NOMO-1 treated with dmso at 0.1 percent for 144 hours (cell line): ENCODE results near the gene ANP32E.
"Not testable (repeated sequence)": the region's sequence is repeated elsewhere in the genome, so short reads cannot be mapped to it uniquely, and the experiment has no call there.

ENCODE experiments used
- DNase-seq: peaks from one replicate; lab custom pipeline; 2025; ENCODE audit not compliant: unreplicated experiment; lab: John Stamatoyannopoulos, UW

ANP32E gene

DNA sequence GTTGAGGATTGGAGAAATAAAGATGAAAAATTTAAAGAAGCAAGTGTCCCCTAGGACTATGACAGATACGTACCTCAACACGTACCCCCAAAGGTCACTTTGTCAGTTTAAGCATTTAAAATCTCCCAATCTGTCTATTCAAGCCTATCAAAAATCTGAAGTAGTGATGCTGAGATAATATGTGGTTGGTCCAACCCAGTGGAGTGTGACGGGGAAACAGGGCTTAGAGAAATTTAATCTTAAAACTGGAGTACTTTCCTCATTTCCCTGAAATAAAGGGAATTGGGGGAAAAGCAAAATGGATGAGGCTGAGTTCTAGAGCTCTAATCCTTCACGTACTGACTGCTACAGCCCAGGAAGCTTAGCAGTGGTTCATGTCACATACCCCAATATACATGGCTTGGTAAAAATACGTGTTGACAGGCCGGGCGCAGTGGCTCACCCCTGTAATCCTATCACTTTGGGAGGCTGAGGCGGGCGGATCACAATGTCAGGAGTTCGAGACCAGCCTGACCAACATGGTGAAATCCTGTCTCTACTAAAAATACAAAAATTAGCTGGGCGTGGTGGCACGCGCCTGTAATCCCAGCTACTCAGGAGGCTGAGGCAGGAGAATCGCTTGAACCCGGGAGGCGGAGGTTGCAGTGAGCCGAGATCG lies 21.7 kb downstream of the ANP32E start:
- not testable (repeated sequence) for DNase-seq

GRCh38 chr1:150213170-150214098 lies 22.5 kb downstream of the ANP32E start:
- DNase-seq = peak; percentile 99

DNA sequence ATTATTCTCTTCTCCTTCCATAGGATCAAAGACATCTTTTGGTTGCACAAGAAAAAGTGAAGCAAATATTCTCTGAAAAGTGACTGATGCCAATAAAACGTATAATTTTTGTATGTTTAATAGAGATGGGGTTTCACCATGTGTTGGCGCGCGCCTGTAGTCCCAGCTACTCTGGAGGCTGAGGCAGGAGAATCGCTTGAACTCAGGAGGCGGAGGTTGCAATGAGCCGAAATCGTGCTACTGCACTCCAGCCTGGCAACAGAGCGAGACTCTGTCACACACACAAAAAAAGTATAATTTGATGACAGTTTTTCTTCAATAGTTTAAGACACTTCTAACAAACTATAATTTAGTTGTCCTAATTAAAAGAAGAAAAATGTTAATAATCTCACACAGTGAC lies 23.8 kb downstream of the ANP32E start:
- DNase-seq = no peak

- DNase-seq = no peak
These were observed 25.2 kb downstream of the ANP32E start for GRCh38 chr1:150210706-150211105.

GRCh38 chr1:150210091-150210490 lies 25.8 kb downstream of the ANP32E start:
- no peak for DNase-seq

- DNase-seq = not testable (repeated sequence)
These were observed 27.5 kb downstream of the ANP32E start for GRCh38 chr1:150208460-150208859.

DNA sequence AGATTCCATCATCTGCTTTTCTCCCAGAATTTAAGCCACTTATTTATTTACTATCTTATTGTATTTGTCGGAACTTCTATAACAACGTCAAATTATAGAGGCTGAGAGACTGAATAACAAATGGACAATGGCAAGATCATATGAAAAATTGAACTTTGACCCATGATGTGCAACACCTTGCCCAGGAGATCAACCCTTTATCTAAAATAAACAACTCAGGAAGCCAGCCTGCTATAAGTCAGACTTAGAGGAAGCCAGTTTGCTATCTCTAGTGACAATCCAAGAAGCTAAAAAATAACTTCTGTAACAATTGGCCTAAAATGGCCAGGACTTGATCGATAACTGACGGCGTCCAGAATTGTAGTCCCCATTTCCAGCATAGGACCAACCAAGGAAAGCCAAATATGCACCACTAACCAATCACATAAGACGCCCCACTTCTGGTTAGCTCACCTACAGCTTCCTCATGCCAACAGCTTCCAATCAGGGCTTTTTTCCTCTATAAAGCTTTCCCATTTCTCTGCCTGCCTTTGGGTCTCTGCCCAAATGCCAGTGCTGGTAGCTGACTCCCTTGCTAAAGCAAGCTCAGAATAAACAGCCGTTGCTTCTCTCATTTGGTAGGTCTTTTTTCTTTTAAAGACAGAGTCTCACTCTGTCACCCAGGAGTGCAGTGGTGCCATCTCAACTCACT lies 28.5 kb downstream of the ANP32E start:
- DNase-seq = no peak

- DNase-seq = no peak
These were observed 39.5 kb downstream of the ANP32E start for GRCh38 chr1:150196417-150196816.

GRCh38 chr1:150194381-150195031 lies 41.4 kb downstream of the ANP32E start:
- DNase-seq = no peak

GRCh38 chr1:150192012-150192411 lies 43.9 kb downstream of the ANP32E start:
- DNase-seq = no peak

DNA sequence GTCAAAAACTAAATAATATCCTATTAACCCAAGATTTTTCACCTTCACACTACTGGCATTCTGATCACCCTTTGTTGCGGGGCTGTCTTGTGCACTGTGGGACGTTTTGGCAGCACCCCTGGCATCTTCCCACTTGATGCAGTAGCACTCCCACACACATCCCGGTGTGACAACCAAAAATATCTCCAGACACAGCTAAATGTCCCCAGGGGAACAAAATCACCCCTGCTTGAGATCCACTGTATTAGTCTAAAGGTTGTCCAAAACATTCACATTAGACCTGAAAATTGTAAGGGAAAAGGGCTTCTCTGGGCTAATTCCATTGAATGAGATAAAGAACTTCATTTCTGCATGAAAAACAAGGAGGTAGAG lies 48.4 kb downstream of the ANP32E start:
- DNase-seq = no peak

GRCh38 chr1:150186789-150187559 lies 48.9 kb downstream of the ANP32E start:
- DNase-seq = peak; percentile 66

DNA sequence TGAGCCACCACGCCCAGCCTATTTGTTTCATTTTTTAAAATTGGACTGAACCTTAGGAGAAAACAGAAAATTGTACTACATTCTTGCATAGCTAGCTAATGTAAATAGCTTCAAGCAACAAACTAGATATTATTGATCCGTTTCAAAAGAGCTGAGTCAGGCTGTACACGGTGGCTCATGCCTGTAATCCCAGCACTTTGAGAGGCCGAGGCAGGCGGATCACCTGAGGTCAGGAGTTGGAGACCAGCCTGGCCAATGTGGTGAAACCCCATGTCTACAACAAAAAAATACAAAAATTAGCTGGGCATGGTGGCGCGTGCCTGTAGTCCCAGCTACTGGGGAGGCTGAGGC lies 49.5 kb downstream of the ANP32E start:
- DNase-seq = not testable (repeated sequence)

DNA sequence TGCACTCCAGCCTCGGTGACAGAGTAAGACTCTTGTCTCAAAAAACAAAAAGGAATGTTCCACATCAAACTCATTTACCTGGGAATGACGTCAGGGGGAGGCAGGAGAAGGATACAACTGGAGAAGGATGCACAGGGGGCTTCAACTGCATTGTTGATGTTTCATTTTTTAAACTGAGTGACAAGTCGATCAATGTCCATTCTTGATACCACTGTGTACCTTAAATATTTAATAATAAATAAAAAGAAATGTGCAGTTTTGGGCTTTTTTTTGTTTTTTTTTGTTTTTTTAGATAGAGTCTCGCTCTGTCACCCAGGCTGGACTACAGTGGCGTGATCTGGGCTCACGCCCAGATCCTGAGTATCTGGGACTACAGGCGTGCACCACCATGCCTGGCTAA lies 50.4 kb downstream of the ANP32E start:
- no peak for DNase-seq

DNA sequence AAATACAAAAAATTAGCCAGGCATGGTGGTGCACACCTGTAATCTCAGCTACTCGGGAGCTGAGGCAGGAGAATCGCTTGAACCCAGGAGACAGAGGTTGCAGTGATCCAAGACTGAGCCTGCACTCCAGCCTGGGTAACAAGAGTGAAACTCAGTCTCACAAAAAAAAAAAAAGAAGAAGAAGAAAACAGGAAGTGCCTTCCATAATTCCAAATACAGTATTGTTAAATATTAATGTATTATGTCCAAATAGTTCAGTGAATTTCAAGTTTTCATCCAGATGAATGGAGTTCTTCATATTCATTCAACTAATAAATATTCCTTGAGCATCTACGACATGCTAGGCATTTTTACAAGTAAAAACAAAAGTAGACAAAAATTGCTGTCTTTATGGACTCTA lies 52.9 kb downstream of the ANP32E start:
- DNase-seq = no peak

GRCh38 chr1:150182247-150182646 lies 53.7 kb downstream of the ANP32E start:
- DNase-seq = no peak

- peak; percentile 39 for DNase-seq
These were observed 55.4 kb downstream of the ANP32E start for GRCh38 chr1:150180474-150180873.

DNA sequence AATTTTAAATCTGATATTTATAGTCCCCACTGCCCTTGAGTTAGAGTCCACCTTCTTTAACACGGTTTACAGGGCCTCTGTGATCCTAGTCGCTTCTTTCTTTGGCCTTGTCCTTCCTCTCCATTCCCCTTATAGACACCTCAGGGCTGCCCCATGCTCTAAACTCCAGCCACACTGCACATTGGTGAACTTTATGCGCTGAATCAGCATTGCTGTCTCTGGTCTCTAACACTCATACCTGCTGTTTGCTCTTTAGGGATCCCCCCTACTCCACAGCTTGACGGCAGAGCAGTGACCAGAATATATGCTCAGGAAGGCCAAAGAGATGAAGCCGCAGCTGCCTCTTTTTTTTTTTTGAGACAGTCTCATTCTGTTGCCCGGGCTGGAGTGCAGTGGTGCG lies 56.0 kb downstream of the ANP32E start:
- DNase-seq = no peak

GRCh38 chr1:150178548-150178947 lies 57.4 kb downstream of the ANP32E start:
- DNase-seq = peak; percentile 42

GRCh38 chr1:150176593-150176992 lies 59.3 kb downstream of the ANP32E start:
- no peak for DNase-seq
